ENCODE results near the gene HOTAIR.

DNA sequence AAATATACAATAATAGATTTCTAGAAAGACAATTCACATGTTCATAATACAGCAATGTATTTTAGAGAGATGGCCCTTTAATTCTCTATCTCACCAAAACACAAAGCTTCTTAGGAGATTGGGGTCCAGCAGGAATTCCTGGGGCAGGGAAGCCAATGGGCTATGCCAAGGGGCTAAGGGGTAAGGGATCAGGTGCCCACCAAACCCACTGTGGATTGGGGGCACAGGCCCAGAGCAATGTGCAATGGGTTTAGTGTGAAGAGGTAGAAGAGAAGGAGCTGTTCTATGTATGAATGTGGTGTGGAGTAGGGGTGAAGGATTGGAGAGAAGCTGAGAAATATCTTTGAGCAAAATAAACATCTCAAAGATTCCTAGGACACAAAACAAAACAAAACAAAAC, 33.6 kb downstream of the HOTAIR start:
- TF ChIP-seq RELA (CRISPR knock-in tag; IDR thresholded peaks at IDR 0.05; ENCODE audit: borderline replicate concordance), result no peak
- TF ChIP-seq, protein P1, sequence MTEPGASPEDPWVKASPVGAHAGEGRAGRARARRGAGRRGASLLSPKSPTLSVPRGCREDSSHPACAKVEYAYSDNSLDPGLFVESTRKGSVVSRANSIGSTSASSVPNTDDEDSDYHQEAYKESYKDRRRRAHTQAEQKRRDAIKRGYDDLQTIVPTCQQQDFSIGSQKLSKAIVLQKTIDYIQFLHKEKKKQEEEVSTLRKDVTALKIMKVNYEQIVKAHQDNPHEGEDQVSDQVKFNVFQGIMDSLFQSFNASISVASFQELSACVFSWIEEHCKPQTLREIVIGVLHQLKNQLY (CRISPR knock-in tag; IDR thresholded peaks at IDR 0.05), result no peak
- no peak for TF ChIP-seq GTF2I (CRISPR knock-in tag; conservative IDR thresholded peaks at IDR 0.05)

Measured in WTC11 (cell line).